Naive thymus-derived CD8-positive, alpha-beta T cell (primary cell): ENCODE measurements around the gene GRK1. TPM values are rescaled to one million over a fixed set of nuclear protein-coding genes. Genes with fewer than 3 reads are reported as not detected.
A peak's percentile ranks its signal among the peaks of the same experiment; 100 is the strongest.
"Not testable (repeated sequence)": the region's sequence is repeated elsewhere in the genome, so short reads cannot be mapped to it uniquely, and the experiment has no call there.

Experiments used
- ATAC-seq, 2 donors: fragments of 150-1000 bp; cut with Tn5 transposase in 1 of 2; sonication (Bioruptor Pico), chemical (Tn5 transposase) in 1 of 2; 1 replicate in 1 of 2; 2 replicates in 1 of 2; pipeline ENCODE4 v1.10.0; 2021; ENCODE audit warnings: mild to moderate bottlenecking in 2 of 2, moderate library complexity in 2 of 2
- POLR2A ChIA-PET: fragments of 350-600 bp; sonication (Branson Sonifier 250); formaldehyde crosslinking; loops from one replicate; lab custom pipeline; 2021; ENCODE audit warnings: antibody characterized with exemption; lab: Charles Lee
- DNase-seq, 10 donors: peaks; one replicate each; pipeline versions ENCODE4 v3.0.0 to v3.0.0-alpha.2; 2020 to 2022
- H3K27ac Mint-ChIP-seq, 10 donors: one replicate each; pipeline ENCODE4 v1.8.0; 2020 to 2022; ENCODE audit warnings: mild to moderate bottlenecking in 10 of 10, mixed read lengths in 10 of 10, moderate library complexity in 4 of 10, inconsistent platforms in 1 of 10
- H3K27me3 Mint-ChIP-seq, 5 donors: one replicate each; pipeline ENCODE4 v1.8.0; 2021 to 2022; ENCODE audit warnings: mixed read lengths in 5 of 5
- H3K36me3 Mint-ChIP-seq, 3 donors: one replicate each; pipeline ENCODE4 v1.8.0; 2020 to 2022; ENCODE audit warnings: mixed read lengths in 3 of 3, mild to moderate bottlenecking in 2 of 3, inconsistent platforms in 1 of 3
- H3K4me1 Mint-ChIP-seq, 4 donors: one replicate each; pipeline ENCODE4 v1.8.0; 2021 to 2022; ENCODE audit warnings: mixed read lengths in 4 of 4
- H3K4me3 Mint-ChIP-seq, 10 donors: one replicate each; pipeline ENCODE4 v1.8.0; 2020 to 2022; ENCODE audit warnings: mild to moderate bottlenecking in 10 of 10, mixed read lengths in 10 of 10, moderate library complexity in 6 of 10, inconsistent platforms in 1 of 10
- H3K9me3 Mint-ChIP-seq, 9 donors: one replicate each; pipeline ENCODE4 v1.8.0; 2020 to 2022; ENCODE audit warnings: mixed read lengths in 9 of 9, mild to moderate bottlenecking in 3 of 9, inconsistent platforms in 1 of 9, moderate library complexity in 1 of 9
- polyA plus RNA-seq, 3 donors: library from polyadenylated mRNA; unstranded; fragments of 300-500 nt; fragmentation: Illumina TruSeq; gene quantifications; one replicate each; pipeline ENCODE4 v1.2.3, GENCODE V29; 2021
- total RNA-seq, 8 experiments: library from RNA in 2 of 8; stranded (reverse) in 2 of 8; gene quantifications; one replicate each; pipeline ENCODE4 v1.2.3 and lab custom pipeline; 2021 to 2026

GRK1 gene
- total RNA-seq (not detected), polyA plus RNA-seq (not detected), total RNA-seq (lab: John Stamatoyannopoulos, UW) (0 to 0.15 (median 0) reads per million in 6 experiments)

DNA sequence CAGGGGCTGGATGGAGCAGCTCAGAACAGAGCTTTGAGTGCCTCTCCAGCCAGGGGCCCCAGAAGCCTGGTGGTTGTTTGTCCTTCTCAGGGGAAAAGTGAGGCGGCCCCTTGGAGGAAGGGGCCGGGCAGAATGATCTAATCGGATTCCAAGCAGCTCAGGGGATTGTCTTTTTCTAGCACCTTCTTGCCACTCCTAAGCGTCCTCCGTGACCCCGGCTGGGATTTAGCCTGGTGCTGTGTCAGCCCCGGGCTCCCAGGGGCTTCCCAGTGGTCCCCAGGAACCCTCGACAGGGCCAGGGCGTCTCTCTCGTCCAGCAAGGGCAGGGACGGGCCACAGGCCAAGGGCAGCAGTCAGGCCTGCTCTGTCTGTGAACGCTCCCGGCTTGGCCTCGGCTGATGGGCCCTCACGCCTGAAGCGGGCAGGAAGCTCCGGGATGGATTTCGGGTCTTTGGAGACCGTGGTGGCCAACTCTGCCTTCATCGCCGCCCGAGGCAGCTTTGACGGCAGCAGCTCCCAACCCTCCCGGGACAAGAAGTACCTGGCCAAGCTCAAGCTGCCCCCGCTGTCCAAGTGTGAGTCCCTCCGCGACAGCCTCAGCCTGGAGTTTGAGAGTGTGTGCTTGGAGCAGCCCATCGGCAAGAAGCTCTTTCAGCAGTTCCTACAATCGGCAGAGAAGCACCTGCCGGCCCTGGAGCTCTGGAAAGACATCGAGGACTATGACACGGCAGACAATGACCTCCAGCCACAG, at the start of gene GRK1:
Gene GRK1 (plus strand): TSS at position 269 of the 751 bp plus-strand sequence. CDS start 168 bp downstream, at position 437.
- Mint-ChIP-seq H3K27ac (no peak within 1 kb of the TSS), H3K27me3 (peaks cover 0 to 5% (median 3%) of the 10 kb centered on the region in 5 donors), H3K4me1 (peaks cover 0 to 11% (median 3%) of the 10 kb centered on the region in 4 donors), H3K9me3 (peaks cover 0 to 6% (median 0%) of the 10 kb centered on the region in 9 donors), H3K4me3 (no peak within 1 kb of the TSS), H3K36me3 (no peaks in the 10 kb centered on the region)
- ATAC-seq, result no peak
- POLR2A ChIA-PET, result no interaction called here
- peak in 1 of 10 donors; percentile 60 for DNase-seq

DNA sequence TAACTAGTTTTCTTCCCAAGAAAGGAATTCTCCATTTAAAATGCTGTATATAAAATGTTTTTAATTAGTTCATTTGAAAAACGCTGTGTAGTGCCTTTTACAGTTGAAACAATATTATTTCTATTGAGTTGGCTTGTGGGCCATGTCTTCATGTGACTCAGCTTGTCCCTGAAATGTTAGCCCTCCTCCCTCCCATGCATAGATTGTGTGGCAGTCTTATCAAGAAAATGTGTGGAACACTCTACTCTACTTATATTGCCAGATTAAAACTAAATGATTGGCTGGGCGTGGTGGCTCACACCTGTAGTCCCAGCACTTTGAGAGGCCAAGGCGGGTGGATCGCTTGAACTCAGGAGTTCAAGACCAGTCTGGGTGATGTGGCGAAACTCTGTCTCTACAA, 49.1 kb upstream of the GRK1 start:
- ATAC-seq, result no peak
- Mint-ChIP-seq H3K9me3 (no peaks in the 10 kb centered on the region), H3K27me3 (no peaks in the 10 kb centered on the region), H3K36me3 (peaks cover 0 to 6% (median 0%) of the 10 kb centered on the region in 3 donors), H3K27ac (peak overlapping the region in 2 of 10 donors; percentile 35 to 53), H3K4me1 (peaks cover 0 to 7% (median under 1%) of the 10 kb centered on the region in 4 donors), H3K4me3 (no peak overlapping the region)
- DNase-seq, result no peak
- POLR2A ChIA-PET, result no interaction called here

DNA sequence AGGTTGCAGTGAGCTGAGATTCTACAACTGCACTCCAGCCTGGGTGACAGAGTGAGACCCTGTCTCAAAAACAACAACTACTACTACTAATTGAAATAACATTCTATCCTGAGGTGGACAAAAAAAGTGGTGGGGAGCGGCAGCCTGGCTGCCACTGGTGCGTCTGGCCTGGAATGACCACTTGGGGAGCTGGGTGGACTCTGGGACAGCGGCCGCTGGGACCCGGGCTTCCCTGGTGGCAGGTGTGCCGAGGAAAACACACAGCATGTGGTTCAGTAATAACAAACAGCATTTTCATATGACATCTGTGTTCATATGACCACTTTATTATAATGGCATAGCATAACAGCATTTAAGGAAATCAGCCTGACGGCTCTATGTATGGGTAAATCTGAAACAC, 48.6 kb upstream of the GRK1 start:
- Mint-ChIP-seq H3K4me3 (no peak overlapping the region), H3K9me3 (no peaks in the 10 kb centered on the region), H3K4me1 (peaks cover 0 to 7% (median under 1%) of the 10 kb centered on the region in 4 donors), H3K27me3 (no peaks in the 10 kb centered on the region), H3K36me3 (peaks cover 0 to 6% (median 0%) of the 10 kb centered on the region in 3 donors), H3K27ac (peak overlapping the region in 2 of 10 donors; percentile 53 to 63)
- DNase-seq, result no peak
- no peak for ATAC-seq
- POLR2A ChIA-PET, result no interaction called here

DNA sequence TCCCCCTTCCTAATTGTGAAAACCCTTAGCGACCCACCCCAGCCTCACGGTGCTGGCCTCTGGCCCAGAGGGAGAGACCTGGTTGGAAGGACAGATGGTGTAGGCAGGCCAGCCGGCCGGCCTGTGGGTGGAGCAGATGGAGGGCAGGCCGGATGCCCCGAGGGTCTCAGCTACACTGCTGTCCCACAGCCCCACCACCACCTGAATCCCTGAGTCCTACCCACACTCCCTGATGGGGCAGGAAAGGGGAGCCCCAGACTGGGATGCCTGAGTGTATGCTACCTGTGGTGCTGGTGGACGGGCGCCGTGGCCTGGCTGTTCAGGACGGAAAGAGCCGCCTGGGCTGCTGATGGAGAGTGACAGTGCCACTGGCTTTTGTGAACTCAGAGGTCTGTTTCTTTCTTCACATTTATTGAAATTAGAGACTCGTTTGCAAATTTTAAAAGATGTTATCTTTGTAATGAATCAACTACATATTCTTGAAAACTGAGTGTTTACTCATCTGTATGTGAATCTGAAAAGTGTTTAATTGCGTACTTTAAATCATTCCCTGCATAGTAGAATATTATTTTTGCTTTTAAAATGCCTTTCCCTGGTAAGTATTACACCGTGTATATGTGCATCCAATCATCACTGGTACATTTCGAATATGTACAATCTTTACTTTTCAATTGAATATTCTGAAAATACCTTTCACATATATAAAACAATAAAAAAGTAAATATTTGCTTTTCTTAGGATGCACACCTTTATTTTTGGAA, 46.8 kb upstream of the GRK1 start:
- Mint-ChIP-seq H3K27ac (peak overlapping the region in 2 of 10 donors; percentile 18 to 75), H3K9me3 (no peaks in the 10 kb centered on the region), H3K4me3 (no peak overlapping the region), H3K4me1 (peaks cover 0 to 10% (median 3%) of the 10 kb centered on the region in 4 donors), H3K36me3 (peaks cover 0 to 16% (median 0%) of the 10 kb centered on the region in 3 donors), H3K27me3 (no peaks in the 10 kb centered on the region)
- DNase-seq (peak in 1 of 10 donors; percentile 30), ATAC-seq (no peak)
- POLR2A ChIA-PET, result no interaction called here

DNA sequence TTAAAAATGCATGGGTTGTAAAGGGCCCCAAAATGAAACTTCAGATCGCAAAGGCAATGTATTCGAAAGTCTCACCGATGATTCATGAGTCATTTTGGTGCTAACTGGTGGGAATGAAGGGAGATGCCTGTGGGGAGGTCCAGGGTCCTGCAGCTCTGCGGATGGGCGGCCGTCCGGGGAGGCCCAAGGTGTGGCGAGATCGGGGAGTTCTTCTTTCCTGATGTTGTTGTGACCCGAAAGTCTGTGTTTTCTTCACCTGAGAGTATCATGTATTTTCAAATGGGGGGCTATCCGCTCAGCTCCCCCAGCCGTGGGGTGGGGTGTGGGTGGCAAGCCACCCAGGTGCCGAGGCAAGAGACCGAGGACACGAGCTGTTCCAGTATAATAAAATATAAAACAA, 46.0 kb upstream of the GRK1 start:
- Mint-ChIP-seq H3K4me1 (peaks cover 0 to 10% (median 3%) of the 10 kb centered on the region in 4 donors), H3K4me3 (no peak overlapping the region), H3K27ac (peak overlapping the region in 8 of 10 donors; percentile 23 to 77 (median 60)), H3K9me3 (no peaks in the 10 kb centered on the region), H3K36me3 (peaks cover 0 to 16% (median 0%) of the 10 kb centered on the region in 3 donors), H3K27me3 (no peaks in the 10 kb centered on the region)
- POLR2A ChIA-PET, result no interaction called here
- no peak for ATAC-seq
- peak in 1 of 10 donors; percentile 3 for DNase-seq

DNA sequence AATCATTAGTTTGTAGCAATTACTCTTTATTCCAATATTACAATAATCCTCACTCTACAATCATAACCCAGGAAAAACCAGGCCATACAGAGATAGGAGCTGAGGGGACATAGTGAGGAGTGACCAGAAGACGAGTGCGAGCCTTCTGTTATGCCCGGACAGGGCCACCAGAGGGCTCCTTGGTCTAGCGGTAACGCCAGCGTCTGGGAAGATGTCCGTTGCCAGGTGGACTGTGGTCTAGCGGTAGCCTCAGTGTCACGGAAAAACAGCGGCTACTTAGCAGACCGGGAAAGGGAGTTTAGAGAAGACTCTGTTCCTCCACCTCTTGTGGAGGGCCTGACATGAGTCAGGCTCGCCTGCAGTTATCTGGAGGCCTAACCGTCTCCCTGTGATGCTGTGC, 45.5 kb upstream of the GRK1 start:
- H3K27ac Mint-ChIP-seq, result peak overlapping the region in 3 of 10 donors; percentile 29 to 75 (median 44)
- peak in 1 of 10 donors; percentile 51 for DNase-seq
- H3K9me3 Mint-ChIP-seq, ATAC-seq, H3K4me3 Mint-ChIP-seq, POLR2A ChIA-PET, H3K4me1 Mint-ChIP-seq, H3K27me3 Mint-ChIP-seq: not testable (repeated sequence)
- H3K36me3 Mint-ChIP-seq, result peaks cover 0 to 15% (median 0%) of the 10 kb centered on the region in 3 donors

DNA sequence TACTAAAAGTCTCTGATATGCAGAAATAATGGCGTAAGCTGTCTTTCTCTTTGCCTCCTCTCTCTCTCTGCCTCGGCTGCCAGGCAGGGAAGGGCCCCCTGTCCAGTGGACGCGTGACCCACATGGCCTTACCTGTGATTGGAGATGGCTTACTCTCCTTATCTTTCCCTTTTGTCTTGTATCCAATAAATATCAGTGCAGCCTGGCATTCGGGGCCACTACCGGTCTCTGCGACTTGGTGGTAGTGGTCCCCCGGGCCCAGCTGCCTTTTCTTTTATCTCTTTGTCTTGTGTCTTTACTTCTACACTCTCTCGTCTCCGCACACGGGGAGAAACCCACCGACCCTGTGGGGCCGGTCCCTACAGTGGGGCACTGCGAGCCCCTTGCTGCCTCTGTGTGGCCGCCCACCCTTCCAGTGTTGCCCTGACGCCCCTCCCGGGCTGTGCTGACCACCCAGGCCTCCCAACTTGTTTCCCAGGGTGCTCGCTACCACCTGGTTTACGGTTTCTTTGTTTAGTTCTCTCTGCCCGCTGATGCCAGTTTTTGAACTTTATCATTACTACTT, 45.0 kb upstream of the GRK1 start:
- ATAC-seq, POLR2A ChIA-PET, H3K27me3 Mint-ChIP-seq, H3K4me3 Mint-ChIP-seq, H3K9me3 Mint-ChIP-seq, H3K4me1 Mint-ChIP-seq: not testable (repeated sequence)
- DNase-seq, result peak in 1 of 10 donors; percentile 16
- peaks cover 0 to 12% (median 4%) of the 10 kb centered on the region in 3 donors for H3K36me3 Mint-ChIP-seq
- H3K27ac Mint-ChIP-seq, result peak overlapping the region in 7 of 10 donors; percentile 18 to 75 (median 61)

DNA sequence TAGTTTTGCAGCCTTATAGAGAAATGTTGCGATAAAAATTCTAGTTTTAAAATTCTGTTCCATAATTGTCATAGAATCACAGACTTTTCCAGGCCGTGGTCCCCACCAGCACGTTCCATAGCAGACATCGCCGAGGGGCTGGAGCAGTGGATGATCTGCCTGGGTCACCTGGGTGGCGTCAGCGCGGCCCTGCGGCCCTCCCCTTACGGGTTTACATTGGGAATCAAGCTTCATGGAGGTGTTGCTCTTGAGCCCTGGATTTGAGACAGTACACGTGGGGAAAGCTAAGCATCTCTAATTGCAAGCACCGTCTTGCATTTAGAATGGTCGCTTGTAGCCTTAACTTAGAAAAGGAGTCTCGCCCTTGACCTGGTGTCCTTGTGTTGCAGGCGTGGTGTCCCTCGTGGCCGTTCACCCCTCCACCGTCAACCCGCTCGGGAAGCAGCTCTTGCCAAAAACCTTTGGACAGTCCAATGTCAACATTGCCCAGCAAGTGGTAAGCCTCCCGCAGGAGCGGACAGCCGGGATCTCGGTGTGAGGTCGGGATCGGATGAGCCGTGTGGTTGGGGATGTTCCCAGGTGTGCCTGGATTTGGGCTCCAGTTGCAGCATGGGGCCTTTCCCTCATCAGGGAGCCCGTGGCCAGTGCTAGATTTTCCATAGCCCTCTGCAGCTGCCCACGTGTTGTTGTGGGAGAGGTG, 44.1 kb upstream of the GRK1 start:
- Mint-ChIP-seq H3K27ac (peak overlapping the region in 1 of 10 donors; percentile 75), H3K4me1 (peaks cover 0 to 5% (median 3%) of the 10 kb centered on the region in 4 donors), H3K36me3 (peaks cover 0 to 18% (median 4%) of the 10 kb centered on the region in 3 donors), H3K9me3 (peaks cover 0 to under 1% (median 0%) of the 10 kb centered on the region in 9 donors), H3K4me3 (no peak overlapping the region), H3K27me3 (no peaks in the 10 kb centered on the region)
- peak in 1 of 10 donors; percentile 49 for DNase-seq
- POLR2A ChIA-PET, result no interaction called here
- no peak for ATAC-seq

DNA sequence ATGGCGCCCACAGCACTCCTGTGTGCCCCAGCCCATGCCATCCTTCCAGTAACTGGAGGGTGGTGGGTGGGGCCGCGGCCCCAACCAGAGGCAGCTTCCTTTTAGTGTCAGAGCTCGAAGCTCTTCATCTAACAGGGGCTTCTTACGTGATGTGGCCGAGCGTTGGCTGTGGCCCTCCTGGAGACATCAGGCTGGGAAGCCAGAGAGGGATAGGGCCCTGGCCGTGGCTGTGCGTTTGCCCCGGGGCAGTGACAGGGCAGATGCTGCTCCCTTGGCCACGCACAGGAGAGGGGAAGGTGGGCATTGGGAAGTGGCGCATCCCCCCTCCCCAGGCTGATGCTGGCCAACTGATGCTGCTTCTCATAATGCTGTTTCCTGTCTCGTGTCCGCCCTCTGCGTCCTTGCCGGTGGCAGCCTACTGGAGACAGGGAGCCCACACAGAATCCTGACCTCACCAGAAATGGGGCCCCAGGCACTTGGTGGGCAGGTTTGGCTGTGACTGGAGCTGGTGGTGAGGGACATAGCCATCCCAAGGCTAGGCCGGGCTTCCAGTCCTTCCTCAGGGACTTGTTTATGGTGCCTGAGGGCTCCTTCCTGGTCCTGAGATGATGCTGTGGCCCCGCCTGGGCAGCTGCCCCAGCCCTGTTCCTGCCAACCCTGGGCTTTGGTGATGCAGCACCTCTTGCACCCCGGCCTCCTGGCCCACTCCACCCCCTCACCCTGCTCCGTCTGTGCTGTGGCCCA, 43.4 kb upstream of the GRK1 start:
- Mint-ChIP-seq H3K4me3 (no peak overlapping the region), H3K4me1 (peaks cover 2 to 7% (median 4%) of the 10 kb centered on the region in 4 donors), H3K27ac (peak overlapping the region in 4 of 10 donors; percentile 38 to 85 (median 69)), H3K9me3 (peaks cover 0 to 2% (median 0%) of the 10 kb centered on the region in 9 donors), H3K27me3 (no peaks in the 10 kb centered on the region), H3K36me3 (peaks cover 0 to 19% (median 7%) of the 10 kb centered on the region in 3 donors)
- DNase-seq (peak in 1 of 10 donors; percentile 45), ATAC-seq (no peak)
- POLR2A ChIA-PET, result no interaction called here

DNA sequence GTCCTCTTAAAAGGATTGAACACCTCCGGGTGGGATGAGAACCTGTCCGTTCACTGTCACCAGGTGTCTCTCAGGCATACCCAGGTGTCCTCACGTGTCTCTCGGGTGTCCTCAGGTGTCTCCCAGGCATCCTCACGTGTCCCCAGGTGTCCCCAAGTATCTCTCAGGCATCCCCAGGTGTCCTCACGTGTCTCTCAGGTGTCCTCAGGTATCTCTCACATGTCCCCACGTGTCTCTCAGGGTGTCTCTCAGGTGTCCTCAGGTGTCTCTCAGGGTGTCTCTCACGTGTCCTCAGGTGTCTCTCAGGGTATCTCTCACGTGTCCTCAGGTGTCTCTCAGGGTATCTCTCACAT, 42.8 kb upstream of the GRK1 start:
- no peak for ATAC-seq
- Mint-ChIP-seq H3K27me3 (no peaks in the 10 kb centered on the region), H3K9me3 (peaks cover 0 to 2% (median 0%) of the 10 kb centered on the region in 9 donors), H3K36me3 (peaks cover 0 to 19% (median 7%) of the 10 kb centered on the region in 3 donors), H3K4me1 (peaks cover 0 to 8% (median 7%) of the 10 kb centered on the region in 4 donors), H3K4me3 (no peak overlapping the region), H3K27ac (peak overlapping the region in 7 of 10 donors; percentile 11 to 85 (median 66))
- DNase-seq, result peak in 1 of 10 donors; percentile 23
- POLR2A ChIA-PET, result no interaction called here

DNA sequence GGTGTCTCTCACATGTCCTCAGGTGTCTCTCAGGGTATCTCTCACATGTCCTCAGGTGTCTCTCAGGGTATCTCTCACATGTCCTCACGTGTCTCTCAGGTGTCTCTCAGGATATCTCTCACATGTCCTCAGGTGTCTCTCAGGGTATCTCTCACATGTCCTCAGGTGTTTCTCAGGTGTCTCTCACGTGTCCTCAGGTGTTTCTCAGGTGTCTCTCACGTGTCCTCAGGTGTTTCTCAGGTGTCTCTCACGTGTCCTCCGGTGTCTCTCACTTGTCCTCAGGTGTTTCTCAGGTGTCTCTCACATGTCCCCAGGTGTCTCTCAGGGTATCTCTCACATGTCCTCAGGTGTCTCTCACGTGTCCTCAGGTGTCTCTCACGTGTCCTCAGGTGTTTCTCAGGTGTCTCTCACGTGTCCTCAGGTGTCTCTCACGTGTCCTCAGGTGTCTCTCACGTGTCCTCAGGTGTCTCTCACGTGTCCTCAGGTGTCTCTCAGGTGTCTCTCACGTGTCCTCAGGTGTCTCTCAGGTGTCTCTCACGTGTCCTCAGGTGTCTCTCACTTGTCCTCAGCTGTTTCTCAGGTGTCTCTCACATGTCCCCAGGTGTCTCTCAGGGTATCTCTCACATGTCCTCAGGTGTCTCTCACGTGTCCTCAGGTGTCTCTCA, 42.2 kb upstream of the GRK1 start:
- H3K9me3 Mint-ChIP-seq, H3K27me3 Mint-ChIP-seq, POLR2A ChIA-PET, ATAC-seq, H3K4me3 Mint-ChIP-seq: not testable (repeated sequence)
- DNase-seq, result peak in 1 of 10 donors; percentile 4
- H3K27ac Mint-ChIP-seq, result peak overlapping the region in 7 of 10 donors; percentile 11 to 81 (median 61)
- H3K36me3 Mint-ChIP-seq, result peaks cover 0 to 19% (median 7%) of the 10 kb centered on the region in 3 donors
- peaks cover 0 to 12% (median 8%) of the 10 kb centered on the region in 4 donors for H3K4me1 Mint-ChIP-seq
